GM21515 (cell line): ENCODE data around the gene L1CAM.

Source experiments
- ATAC-seq: cut with Tn5 transposase; IDR thresholded peaks from one replicate; pipeline ENCODE4 v1.9.1; 2021; ENCODE audit not compliant: unreplicated experiment

L1CAM gene

GRCh38 chrX:153813161-153813560, 72.8 kb downstream of the L1CAM start:
- no peak for ATAC-seq

DNA sequence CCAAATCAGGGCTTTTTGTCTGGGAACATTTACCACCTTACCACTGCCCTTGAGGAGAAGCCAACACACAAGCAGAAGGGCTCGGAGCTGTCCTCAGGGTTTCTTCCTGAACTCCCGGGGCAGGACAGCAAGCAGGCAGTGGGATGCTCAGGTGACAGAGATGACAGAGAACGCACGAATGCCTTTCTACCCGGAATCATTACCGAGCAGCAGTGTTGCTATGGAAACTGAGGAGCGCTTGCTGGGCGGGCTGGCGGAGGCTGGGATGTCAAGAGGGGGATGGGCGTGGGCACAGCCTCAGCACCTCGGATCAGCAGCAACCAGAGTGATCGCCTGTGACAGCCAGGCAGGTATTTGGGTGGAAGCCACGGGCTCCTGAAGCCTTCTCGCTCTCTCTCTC, 73.8 kb downstream of the L1CAM start:
- no peak for ATAC-seq
